Measurements from ENCODE around the gene TUBB3.
A peak's percentile ranks its signal among the peaks of the same experiment; 100 is the strongest.

The TUBB3 gene

GRCh38 chr16:89969741-89970410 lies 46.7 kb downstream of the TUBB3 start:
- DNase-seq: peak; percentile 81

GRCh38 chr16:89971495-89972243 lies 48.5 kb downstream of the TUBB3 start:
- no peak for DNase-seq

- peak; percentile 70 for DNase-seq
Observed at GRCh38 chr16:89972244-89973234, 49.4 kb downstream of the TUBB3 start.

GRCh38 chr16:89973235-89973634 lies 50.1 kb downstream of the TUBB3 start:
- DNase-seq: no peak

- no peak for DNase-seq
Observed at GRCh38 chr16:89973654-89974335, 50.7 kb downstream of the TUBB3 start.

- no peak for DNase-seq
Observed at GRCh38 chr16:89974870-89975269, 51.7 kb downstream of the TUBB3 start.

GRCh38 chr16:89981414-89981813 lies 58.3 kb downstream of the TUBB3 start:
- DNase-seq: no peak

GRCh38 chr16:89982318-89982717 lies 59.2 kb downstream of the TUBB3 start:
- no peak for DNase-seq

- no peak for DNase-seq
Observed at GRCh38 chr16:89983536-89983935, 60.4 kb downstream of the TUBB3 start.

- DNase-seq: no peak
Observed at GRCh38 chr16:89984216-89984615, 61.1 kb downstream of the TUBB3 start.

- no peak for DNase-seq
Observed at GRCh38 chr16:89985219-89985618, 62.1 kb downstream of the TUBB3 start.
